ENCODE measurements around the gene DTNB. TPM values are rescaled to one million over a fixed set of nuclear protein-coding genes. Genes with fewer than 3 reads are reported as not detected.

DTNB gene
- polyA plus RNA-seq, 1 of the 3 experiments (the other 2 are of a cell fraction), result 15.3 TPM

GRCh38 chr2:25369876-25370275 lies 303.5 kb downstream of the DTNB start:
- Histone ChIP-seq H3F3A (replicated peaks; ENCODE audit: insufficient read depth) (no peaks in the 10 kb centered on the region), H3K27me3 (ENCODE audit: insufficient read depth) (no peaks in the 10 kb centered on the region), H3K9me2 (no peaks in the 10 kb centered on the region), H3K9ac (no peak overlapping the region), H3K4me1 (ENCODE audit: control insufficient read depth in 1 of 2, insufficient read depth in 2 of 2, low read depth in 1 of 2, low read length in 1 of 2) (peaks cover 0 to 51% of the 10 kb centered on the region in 2 experiments; a peak in 2 of 4 replicates), H3K9me3 (no peaks in the 10 kb centered on the region), H3K4me2 (no peak overlapping the region), H2AFZ (ENCODE audit: low read depth) (no peak overlapping the region), H4K20me1 (ENCODE audit: insufficient read depth) (no peaks in the 10 kb centered on the region), H3K27ac (ENCODE audit: low read depth in 2 of 2, low read length in 1 of 2) (no peak overlapping the region), H3K79me2 (ENCODE audit: insufficient read depth) (no peaks in the 10 kb centered on the region), H3K36me3 (replicated peaks in 1 of 2; ENCODE audit: control insufficient read depth in 1 of 2, insufficient read depth in 2 of 2, low read length in 1 of 2) (no peaks in the 10 kb centered on the region), H3K4me3 (ENCODE audit: low read depth in 2 of 2, low read length in 1 of 2) (no peak overlapping the region)
- POLR2A ChIA-PET, result no interaction called here
- 79% methylated on average over 5 of the region's 5 CpGs for WGBS (ENCODE audit: low lambda C conversion rate)
- no peak for DNase-seq
- no peak for TF ChIP-seq ZBTB33 (IDR thresholded peaks at IDR 0.05; ENCODE audit: borderline replicate concordance, low read depth)
- no peak for TF ChIP-seq FOSL2 (IDR thresholded peaks at IDR 0.05; ENCODE audit: borderline replicate concordance, low read depth)
- CTCF ChIA-PET, result interaction anchor here (1.9 to 2.8 kb wide), 2 partner anchors 60 to 295 kb away, joined by 5 to 7 read pairs; no protein-coding TSS in a partner anchor

GRCh38 chr2:25369439-25369838 lies 303.9 kb downstream of the DTNB start:
- H2AFZ ChIP-seq (ENCODE audit: low read depth), result no peak overlapping the region
- no peak overlapping the region for H3K9ac ChIP-seq
- no peaks in the 10 kb centered on the region for H4K20me1 ChIP-seq (ENCODE audit: insufficient read depth)
- no peaks in the 10 kb centered on the region for H3K27me3 ChIP-seq (ENCODE audit: insufficient read depth)
- no peaks in the 10 kb centered on the region for H3K36me3 ChIP-seq (replicated peaks in 1 of 2; ENCODE audit: control insufficient read depth in 1 of 2, insufficient read depth in 2 of 2, low read length in 1 of 2)
- H3K4me1 ChIP-seq (ENCODE audit: control insufficient read depth in 1 of 2, insufficient read depth in 2 of 2, low read depth in 1 of 2, low read length in 1 of 2), result peaks cover 0 to 56% of the 10 kb centered on the region in 2 experiments; a peak in 2 of 4 replicates
- no peaks in the 10 kb centered on the region for H3K79me2 ChIP-seq (ENCODE audit: insufficient read depth)
- TF ChIP-seq RXRA (IDR thresholded peaks at IDR 0.05; ENCODE audit: borderline replicate concordance, low read depth) (no peak), YY1 (IDR thresholded peaks at IDR 0.05; ENCODE audit: low read depth) (no peak), PBX3 (IDR thresholded peaks at IDR 0.05) (no peak), SIN3A (IDR thresholded peaks at IDR 0.05; ENCODE audit: borderline replicate concordance, low read depth, low read length) (no peak), GABPA (IDR thresholded peaks at IDR 0.05; ENCODE audit: low read depth) (no peak), TAF1 (IDR thresholded peaks at IDR 0.05; ENCODE audit: borderline replicate concordance, low read depth, low read length) (no peak), MXI1 (IDR thresholded peaks at IDR 0.05; ENCODE audit: low read depth, low read length) (no peak), POLR2AphosphoS5 (IDR thresholded peaks at IDR 0.05; ENCODE audit: low read depth, low read length) (no peak), GATA2 (CRISPR knock-in tag; IDR thresholded peaks at IDR 0.05) (no peak), ELF1 (IDR thresholded peaks at IDR 0.05) (no peak), EP300 (IDR thresholded peaks at IDR 0.05; ENCODE audit: borderline replicate concordance in 1 of 2, low read depth in 1 of 2, low read length in 1 of 2) (no peak), USF1 (IDR thresholded peaks at IDR 0.05; ENCODE audit: borderline replicate concordance, low read depth) (no peak), NFIC (IDR thresholded peaks at IDR 0.05; ENCODE audit: borderline replicate concordance) (no peak), CHD2 (IDR thresholded peaks at IDR 0.05; ENCODE audit: low read length, partially characterized antibody) (no peak), FOSL2 (IDR thresholded peaks at IDR 0.05; ENCODE audit: borderline replicate concordance, low read depth) (no peak), TEAD4 (IDR thresholded peaks at IDR 0.05; ENCODE audit: borderline replicate concordance, insufficient read depth) (no peak), USF2 (IDR thresholded peaks at IDR 0.05; ENCODE audit: borderline replicate concordance, low read depth, low read length) (no peak), MEF2A (IDR thresholded peaks at IDR 0.05; ENCODE audit: borderline replicate concordance, low read depth) (no peak)
- CTCF ChIA-PET, result interaction anchor here (0.8 to 2.8 kb wide), 4 partner anchors 7 to 295 kb away, joined by 3 to 19 read pairs (median 6); no protein-coding TSS in a partner anchor
- H3K4me3 ChIP-seq (ENCODE audit: low read depth in 2 of 2, low read length in 1 of 2), result no peak overlapping the region
- H3K9me2 ChIP-seq, result no peaks in the 10 kb centered on the region
- no peak overlapping the region for H3K4me2 ChIP-seq
- H3K27ac ChIP-seq (ENCODE audit: low read depth in 2 of 2, low read length in 1 of 2), result peak overlapping the region in 1 of 2 experiments; percentile 71; a peak in 2 of 4 replicates
- no peaks in the 10 kb centered on the region for H3F3A ChIP-seq (replicated peaks; ENCODE audit: insufficient read depth)
- POLR2A ChIA-PET, result no interaction called here
- H3K9me3 ChIP-seq, result no peaks in the 10 kb centered on the region
- no peak for DNase-seq
- WGBS (ENCODE audit: low lambda C conversion rate), result 78% methylated on average over 4 of the region's 4 CpGs

Data from SK-N-SH (cell line).